ENCODE data around the gene DCAF12.
"Not testable (repeated sequence)": the region's sequence is repeated elsewhere in the genome, so short reads cannot be mapped to it uniquely, and the experiment has no call there.

Gene DCAF12

GRCh38 chr9:34126207-34127034, at the start of gene DCAF12:
Gene DCAF12 (minus strand): TSS chr9:34126698. CDS start chr9:34126431, 267 bp downstream.
- DNase-seq: peak; percentile 72 to 96 (median 90)
- intact Hi-C loops (cut with DNase I): loop anchor here (5.0 kb wide), 2 partner anchors 51 to 79 kb away; partner anchors contain the start of genes UBAP1 and UBAP2

- intact Hi-C loops (cut with DNase I): loop anchor here (5.0 to 10.0 kb wide), 2 partner anchors 49 to 131 kb away; partner anchors contain the start of genes DCAF12 and UBAP2
- DNase-seq: no peak
These were observed 49.6 kb upstream of the DCAF12 start for GRCh38 chr9:34176089-34176488.

GRCh38 chr9:34171753-34172535, 45.4 kb upstream of the DCAF12 start:
- intact Hi-C loops (cut with DNase I): loop anchor here (10.0 kb wide), 1 partner anchor 127 kb away; the partner anchor contains the start of gene UBAP2
- peak in 14 of 42 donors; percentile 6 to 49 (median 32) for DNase-seq

- DNase-seq: no peak
- intact Hi-C loops (cut with DNase I): loop anchor here (10.0 kb wide), 1 partner anchor 126 kb away; the partner anchor contains the start of gene UBAP2
These were observed 43.9 kb upstream of the DCAF12 start for GRCh38 chr9:34170237-34170991.

- intact Hi-C loops (cut with DNase I): no loop called here
These were observed 42.6 kb upstream of the DCAF12 start for GRCh38 chr9:34169125-34169524.

GRCh38 chr9:34163434-34163833, 36.9 kb upstream of the DCAF12 start:
- intact Hi-C loops (cut with DNase I): no loop called here
- DNase-seq: peak in 1 of 42 donors; percentile 35

More at GRCh38 chr9:34169125-34169524, 42.6 kb upstream of the DCAF12 start:
- DNase-seq: no peak

GRCh38 chr9:34158362-34158869, 31.9 kb upstream of the DCAF12 start:
- no peak for DNase-seq
- intact Hi-C loops (cut with DNase I): no loop called here

GRCh38 chr9:34157898-34158297, 31.4 kb upstream of the DCAF12 start:
- intact Hi-C loops (cut with DNase I): no loop called here
- no peak for DNase-seq

GRCh38 chr9:34157318-34157717, 30.8 kb upstream of the DCAF12 start:
- intact Hi-C loops (cut with DNase I): no loop called here
- DNase-seq: no peak

- no peak for DNase-seq
- intact Hi-C loops (cut with DNase I): no loop called here
These were observed 27.6 kb upstream of the DCAF12 start for GRCh38 chr9:34154057-34154456.

GRCh38 chr9:34151398-34151797, 24.9 kb upstream of the DCAF12 start:
- intact Hi-C loops (cut with DNase I): no loop called here
- no peak for DNase-seq

GRCh38 chr9:34145165-34145564, 18.7 kb upstream of the DCAF12 start:
- intact Hi-C loops (cut with DNase I): no loop called here
- DNase-seq: no peak

GRCh38 chr9:34143116-34143515, 16.6 kb upstream of the DCAF12 start:
- intact Hi-C loops (cut with DNase I): no loop called here
- no peak for DNase-seq

- no peak for DNase-seq
- intact Hi-C loops (cut with DNase I): no loop called here
These were observed 14.4 kb upstream of the DCAF12 start for GRCh38 chr9:34140853-34141252.

- peak in 30 of 42 donors; percentile 8 to 71 (median 31) for DNase-seq
- intact Hi-C loops (cut with DNase I): no loop called here
These were observed 13.1 kb upstream of the DCAF12 start for GRCh38 chr9:34139477-34140146.

GRCh38 chr9:34138644-34139043, 12.1 kb upstream of the DCAF12 start:
- intact Hi-C loops (cut with DNase I); DNase-seq: not testable (repeated sequence)

GRCh38 chr9:34134521-34134920, 8.0 kb upstream of the DCAF12 start:
- DNase-seq: no peak
- intact Hi-C loops (cut with DNase I): no loop called here

GRCh38 chr9:34133436-34133949, 7.0 kb upstream of the DCAF12 start:
- DNase-seq: no peak
- intact Hi-C loops (cut with DNase I): no loop called here
